OCI-M2 (cell line): ENCODE results near the gene SLC35G4.
"Not testable (repeated sequence)": the region's sequence is repeated elsewhere in the genome, so short reads cannot be mapped to it uniquely, and the experiment has no call there.

ENCODE experiments used
- DNase-seq: peaks from one replicate; lab custom pipeline; 2025; ENCODE audit not compliant: unreplicated experiment; lab: John Stamatoyannopoulos, UW

Gene SLC35G4

GRCh38 chr18:11609488-11609887, at the start of gene SLC35G4:
Gene SLC35G4, plus strand, starts transcription at chr18:11609596. Its CDS starts 0 bp downstream, at chr18:11609596.
- DNase-seq, result not testable (repeated sequence)

GRCh38 chr18:11561293-11561692, 48.1 kb upstream of the SLC35G4 start:
- no peak for DNase-seq

GRCh38 chr18:11565716-11566115, 43.7 kb upstream of the SLC35G4 start:
- no peak for DNase-seq

GRCh38 chr18:11566236-11566965, 43.0 kb upstream of the SLC35G4 start:
- no peak for DNase-seq

GRCh38 chr18:11567396-11567795, 42.0 kb upstream of the SLC35G4 start:
- DNase-seq, result no peak

GRCh38 chr18:11570073-11570588, 39.3 kb upstream of the SLC35G4 start:
- no peak for DNase-seq

GRCh38 chr18:11570769-11571412, 38.5 kb upstream of the SLC35G4 start:
- no peak for DNase-seq

- no peak for DNase-seq
Observed at GRCh38 chr18:11572201-11572600, 37.2 kb upstream of the SLC35G4 start.

- DNase-seq, result no peak
Observed at GRCh38 chr18:11574545-11574944, 34.9 kb upstream of the SLC35G4 start.

- no peak for DNase-seq
Observed at GRCh38 chr18:11577271-11578112, 31.9 kb upstream of the SLC35G4 start.

- no peak for DNase-seq
Observed at GRCh38 chr18:11578799-11579198, 30.6 kb upstream of the SLC35G4 start.

GRCh38 chr18:11579916-11580315, 29.5 kb upstream of the SLC35G4 start:
- no peak for DNase-seq

- no peak for DNase-seq
Observed at GRCh38 chr18:11581286-11581685, 28.1 kb upstream of the SLC35G4 start.

- no peak for DNase-seq
Observed at GRCh38 chr18:11585596-11585995, 23.8 kb upstream of the SLC35G4 start.

GRCh38 chr18:11586896-11587295, 22.5 kb upstream of the SLC35G4 start:
- no peak for DNase-seq

- DNase-seq, result no peak
Observed at GRCh38 chr18:11587432-11587831, 22.0 kb upstream of the SLC35G4 start.

GRCh38 chr18:11587846-11588245, 21.6 kb upstream of the SLC35G4 start:
- DNase-seq, result no peak

- no peak for DNase-seq
Observed at GRCh38 chr18:11591957-11592356, 17.4 kb upstream of the SLC35G4 start.

GRCh38 chr18:11600321-11600720, 9.1 kb upstream of the SLC35G4 start:
- no peak for DNase-seq

GRCh38 chr18:11607906-11608305, 1.5 kb upstream of the SLC35G4 start:
- DNase-seq, result no peak

- DNase-seq, result not testable (repeated sequence)
Observed at GRCh38 chr18:11608618-11609017, 778 bp upstream of the SLC35G4 start.
